ENCODE measurements around the gene CDH26.

GRCh38 chr20:59985164-59985563 lies 26.9 kb downstream of the CDH26 start:
- TF ChIP-seq EZH2phosphoT487 (IDR thresholded peaks at IDR 0.05; ENCODE audit: insufficient read depth, low read depth) (no peak), EZH2 (IDR thresholded peaks at IDR 0.05; ENCODE audit: insufficient read depth, poor library complexity, severe bottlenecking) (no peak)

All from GM23248 (cell line).